K562 (cell line): Measurements from ENCODE around the gene ABHD16B. TPM values are rescaled to one million over a fixed set of nuclear protein-coding genes. Genes with fewer than 3 reads are reported as not detected.

Experiments
- CEBPB ChIP-seq: fragments of 450-650 bp; IDR thresholded peaks from 2 replicates; pipeline ENCODE4 v1.6.1; 2016; ENCODE audit warnings: missing genetic modification characterization, missing compliant biosample characterization
- KHSRP ChIP-seq: fragments of 450-650 bp; IDR thresholded peaks from 2 replicates; pipeline ENCODE4 v1.6.1; 2017
- KLF13 ChIP-seq: fragments of 450-650 bp; IDR thresholded peaks from 2 replicates; pipeline ENCODE4 v1.6.1; 2016; ENCODE audit warnings: missing genetic modification characterization, low read depth, mild to moderate bottlenecking, missing compliant biosample characterization, moderate library complexity, borderline replicate concordance
- MECOM ChIP-seq: fragments of 250-450 bp; sonication (Bioruptor Pico); IDR thresholded peaks from 2 replicates; pipeline ENCODE4 v1.8.0; 2022; ENCODE audit warnings: inconsistent platforms
- NBN ChIP-seq: fragments of 450-650 bp; IDR thresholded peaks from 2 replicates; pipeline ENCODE4 v1.6.1; 2016; ENCODE audit warnings: low read depth, mild to moderate bottlenecking
- NCOA1 ChIP-seq: fragments of 450-650 bp; IDR thresholded peaks from 2 replicates; pipeline ENCODE4 v1.6.1; 2016; ENCODE audit warnings: low read depth
- NR4A1 ChIP-seq, 2 experiments: fragments of 250-450 bp in 1 of 2; fragments of 450-650 bp in 1 of 2; sonication (Bioruptor Pico) in 1 of 2; IDR thresholded peaks; 2 replicates each; pipeline versions ENCODE4 v1.4.0 to v1.6.1; 2016 to 2020; ENCODE audit warnings: mild to moderate bottlenecking in 2 of 2, missing compliant biosample characterization in 1 of 2, missing genetic modification characterization in 1 of 2, moderate library complexity in 1 of 2
- NUFIP1 ChIP-seq: fragments of 450-650 bp; IDR thresholded peaks from 2 replicates; pipeline ENCODE4 v1.6.1; 2018; ENCODE audit not compliant: partially characterized antibody
- POLR3A ChIP-seq: IDR thresholded peaks from 2 replicates; pipeline ENCODE4 v1.6.1; 2011; ENCODE audit warnings: borderline replicate concordance, mild to moderate bottlenecking, moderate library complexity; ENCODE audit not compliant: insufficient read length, insufficient read depth; ENCODE audit errors: extremely low read depth
- PYGO2 ChIP-seq: fragments of 450-650 bp; IDR thresholded peaks from 2 replicates; pipeline ENCODE4 v1.6.1; 2016; ENCODE audit warnings: mild to moderate bottlenecking, missing genetic modification characterization, moderate library complexity, missing compliant biosample characterization
- RHOXF2B ChIP-seq: fragments of 250-450 bp; sonication (Bioruptor Pico); conservative IDR thresholded peaks from 2 replicates; pipeline ENCODE4 v1.5.1; 2021
- SLC30A9 ChIP-seq: fragments of 250-450 bp; sonication (Bioruptor Pico); IDR thresholded peaks from 2 replicates; pipeline ENCODE4 v1.8.0; 2022; ENCODE audit warnings: mild to moderate bottlenecking, moderate library complexity
- SMARCC2 ChIP-seq: fragments of 450-650 bp; IDR thresholded peaks from 2 replicates; pipeline ENCODE4 v1.6.1; 2017; ENCODE audit warnings: antibody characterized with exemption, moderate library complexity, mild to moderate bottlenecking, low read depth
- STAT5B ChIP-seq: fragments of 250-450 bp; sonication (Bioruptor Pico); IDR thresholded peaks from 2 replicates; pipeline ENCODE4 v1.8.0; 2021; ENCODE audit warnings: mild to moderate bottlenecking, inconsistent platforms
- TBL1XR1 ChIP-seq, 2 experiments: IDR thresholded peaks; 2 replicates each; pipeline ENCODE4 v1.6.1; 2012; ENCODE audit warnings: improper control_type of control experiment in 2 of 2, low read length in 2 of 2, mild to moderate bottlenecking in 1 of 2
- TOE1 ChIP-seq, 2 experiments: fragments of 450-650 bp in 1 of 2; sonication (generic) in 1 of 2; formaldehyde crosslinking in 1 of 2; IDR thresholded peaks; 2 replicates each; pipeline versions ENCODE4 v1.7.1 to v1.8.0; 2016 to 2022; ENCODE audit warnings: borderline replicate concordance in 2 of 2, mild to moderate bottlenecking in 2 of 2, antibody characterized with exemption in 1 of 2, inconsistent platforms in 1 of 2, low read depth in 1 of 2, missing genetic modification reagents in 1 of 2, moderate library complexity in 1 of 2
- XRCC5 ChIP-seq: fragments of 200-400 bp; formaldehyde crosslinking; IDR thresholded peaks from 2 replicates; pipeline ENCODE4 v1.6.1; 2017; ENCODE audit warnings: low read depth, mild to moderate bottlenecking, low read length
- YBX1 ChIP-seq: fragments of 450-650 bp; IDR thresholded peaks from 2 replicates; pipeline ENCODE4 v1.7.1; 2016; ENCODE audit warnings: mild to moderate bottlenecking
- ZNF41 ChIP-seq: fragments of 250-450 bp; sonication (Bioruptor Pico); conservative IDR thresholded peaks from 2 replicates; pipeline ENCODE4 v1.4.0; 2020; ENCODE audit warnings: mild to moderate bottlenecking
- ZNF512 ChIP-seq: IDR thresholded peaks from 2 replicates; pipeline ENCODE4 v1.6.1; 2016; ENCODE audit warnings: missing genetic modification characterization, missing compliant biosample characterization
- ZNF551 ChIP-seq: fragments of 250-450 bp; sonication (Bioruptor Pico); IDR thresholded peaks from 2 replicates; pipeline ENCODE4 v1.5.0; 2021; ENCODE audit warnings: mild to moderate bottlenecking, moderate library complexity
- ZSCAN32 ChIP-seq: fragments of 450-650 bp; formaldehyde crosslinking; IDR thresholded peaks from 2 replicates; pipeline ENCODE4 v1.4.0; 2020; ENCODE audit warnings: mild to moderate bottlenecking, moderate library complexity
- polyA plus RNA-seq, 8 experiments: library from polyadenylated mRNA; depleted of rRNA in 4 of 8; stranded (reverse) in 5 of 8; unstranded in 3 of 8; fragments of >200 nt; fragmentation: Nextera tagmentation in 2 of 8; fragmentation: Illumina TruSeq in 1 of 8; extraction: Ambion mirVana in 2 of 8; extraction: Trizol in 1 of 8; gene quantifications; 2 replicates each; pipeline versions ENCODE4 v1.2.1 to v1.2.3, GENCODE V29; 2011 to 2014; ENCODE audit warnings: inconsistent platforms in 1 of 8, missing spikeins in 1 of 8
- total RNA-seq, 7 experiments: library from RNA; depleted of rRNA in 6 of 7; stranded (reverse); fragments of >200 nt in 6 of 7; fragmentation: Illumina TruSeq in 2 of 7; extraction: Trizol in 2 of 7; gene quantifications; 2 replicates each; pipeline versions ENCODE4 v1.2.1 to v1.2.3, GENCODE V29; 2011 to 2021; ENCODE audit warnings: low replicate concordance in 1 of 7
- TF ChIP-seq, protein P1 (sequence below): sonication (generic); formaldehyde crosslinking; IDR thresholded peaks from 2 replicates; pipeline ENCODE4 v1.4.0; 2020; ENCODE audit warnings: mild to moderate bottlenecking, missing genetic modification reagents
- TF ChIP-seq, protein P2 (sequence below), 2 experiments: fragments of 450-650 bp in 1 of 2; sonication (generic) in 1 of 2; formaldehyde crosslinking in 1 of 2; IDR thresholded peaks in 1 of 2; conservative IDR thresholded peaks in 1 of 2; 2 replicates each; pipeline versions ENCODE4 v1.6.1 to v1.8.1; 2016 to 2023; ENCODE audit warnings: mild to moderate bottlenecking in 2 of 2, moderate library complexity in 2 of 2, inconsistent platforms in 1 of 2, missing genetic modification reagents in 1 of 2

Gene ABHD16B
- total and polyA plus RNA-seq, 9 of the 15 experiments (the other 6 are each of a cell fraction or from before 2014, with no cell fraction given): not detected

DNA sequence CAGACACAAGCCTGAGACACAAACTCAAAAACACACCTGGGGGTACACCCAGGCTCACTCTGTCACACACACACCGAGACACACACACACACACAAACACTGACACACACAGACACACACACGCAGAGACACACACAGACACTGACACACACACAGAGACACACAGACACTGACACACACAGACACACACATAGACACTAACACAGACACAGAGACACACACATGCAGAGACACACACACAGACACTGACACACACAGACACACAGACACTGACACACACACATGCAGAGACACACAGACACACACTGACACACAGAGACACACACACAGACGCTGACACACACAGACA, 14.4 kb upstream of the ABHD16B start (continued):
- TF ChIP-seq NCOA1: 0 out of 2 replicates have a peak, but pooled peaks have one; percentile 22
- TF ChIP-seq XRCC5: no peak
- TF ChIP-seq YBX1: no peak
- TF ChIP-seq, protein P1, sequence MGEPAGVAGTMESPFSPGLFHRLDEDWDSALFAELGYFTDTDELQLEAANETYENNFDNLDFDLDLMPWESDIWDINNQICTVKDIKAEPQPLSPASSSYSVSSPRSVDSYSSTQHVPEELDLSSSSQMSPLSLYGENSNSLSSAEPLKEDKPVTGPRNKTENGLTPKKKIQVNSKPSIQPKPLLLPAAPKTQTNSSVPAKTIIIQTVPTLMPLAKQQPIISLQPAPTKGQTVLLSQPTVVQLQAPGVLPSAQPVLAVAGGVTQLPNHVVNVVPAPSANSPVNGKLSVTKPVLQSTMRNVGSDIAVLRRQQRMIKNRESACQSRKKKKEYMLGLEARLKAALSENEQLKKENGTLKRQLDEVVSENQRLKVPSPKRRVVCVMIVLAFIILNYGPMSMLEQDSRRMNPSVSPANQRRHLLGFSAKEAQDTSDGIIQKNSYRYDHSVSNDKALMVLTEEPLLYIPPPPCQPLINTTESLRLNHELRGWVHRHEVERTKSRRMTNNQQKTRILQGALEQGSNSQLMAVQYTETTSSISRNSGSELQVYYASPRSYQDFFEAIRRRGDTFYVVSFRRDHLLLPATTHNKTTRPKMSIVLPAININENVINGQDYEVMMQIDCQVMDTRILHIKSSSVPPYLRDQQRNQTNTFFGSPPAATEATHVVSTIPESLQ (CRISPR knock-in tag): no peak
- 0 out of 2 replicates have a peak, but pooled peaks have one; percentile 32 for TF ChIP-seq NBN
- TF ChIP-seq TBL1XR1 (IDR thresholded peaks at IDR 0.05; ENCODE audit: low read length in 2 of 2): no peak
- no peak for TF ChIP-seq NUFIP1
- TF ChIP-seq ZSCAN32: no peak
- TF ChIP-seq TOE1 (IDR thresholded peaks at IDR 0.05; ENCODE audit: borderline replicate concordance): peak; percentile 41; the same call in 1 of the 2 replicates
- no peak for TF ChIP-seq TOE1 (CRISPR knock-in tag; IDR thresholded peaks at IDR 0.05; ENCODE audit: borderline replicate concordance, low read depth)
- no peak for TF ChIP-seq POLR3A
- no peak for TF ChIP-seq NR4A1 (CRISPR knock-in tag; IDR thresholded peaks at IDR 0.05)
- no peak for TF ChIP-seq NR4A1 (tag; IDR thresholded peaks at IDR 0.05)
- TF ChIP-seq ZNF41: no peak
- no peak for TF ChIP-seq RHOXF2B
- TF ChIP-seq KLF13 (tag): no peak
- no peak for TF ChIP-seq SMARCC2
- TF ChIP-seq, protein P2, sequence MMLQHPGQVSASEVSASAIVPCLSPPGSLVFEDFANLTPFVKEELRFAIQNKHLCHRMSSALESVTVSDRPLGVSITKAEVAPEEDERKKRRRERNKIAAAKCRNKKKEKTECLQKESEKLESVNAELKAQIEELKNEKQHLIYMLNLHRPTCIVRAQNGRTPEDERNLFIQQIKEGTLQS (IDR thresholded peaks at IDR 0.05): no peak
- TF ChIP-seq, protein P2 (CRISPR knock-in tag; conservative IDR thresholded peaks at IDR 0.05): no peak
- TF ChIP-seq KHSRP: no peak
- no peak for TF ChIP-seq CEBPB (tag)
- TF ChIP-seq ZNF551: no peak
- no peak for TF ChIP-seq SLC30A9 (CRISPR knock-in tag)
- no peak for TF ChIP-seq STAT5B
- no peak for TF ChIP-seq MECOM (CRISPR knock-in tag)
- TF ChIP-seq PYGO2 (tag): no peak
- no peak for TF ChIP-seq ZNF512 (tag)
